CD4-positive, alpha-beta T cell treated with Interleukin-17A for 1 hour (primary cell): ENCODE measurements around the gene MSTO1.
"Not testable (repeated sequence)": the region's sequence is repeated elsewhere in the genome, so short reads cannot be mapped to it uniquely, and the experiment has no call there.

Experiments
- DNase-seq: peaks from one replicate; pipeline ENCODE4 v3.0.0-alpha.2; 2020

Gene MSTO1

DNA sequence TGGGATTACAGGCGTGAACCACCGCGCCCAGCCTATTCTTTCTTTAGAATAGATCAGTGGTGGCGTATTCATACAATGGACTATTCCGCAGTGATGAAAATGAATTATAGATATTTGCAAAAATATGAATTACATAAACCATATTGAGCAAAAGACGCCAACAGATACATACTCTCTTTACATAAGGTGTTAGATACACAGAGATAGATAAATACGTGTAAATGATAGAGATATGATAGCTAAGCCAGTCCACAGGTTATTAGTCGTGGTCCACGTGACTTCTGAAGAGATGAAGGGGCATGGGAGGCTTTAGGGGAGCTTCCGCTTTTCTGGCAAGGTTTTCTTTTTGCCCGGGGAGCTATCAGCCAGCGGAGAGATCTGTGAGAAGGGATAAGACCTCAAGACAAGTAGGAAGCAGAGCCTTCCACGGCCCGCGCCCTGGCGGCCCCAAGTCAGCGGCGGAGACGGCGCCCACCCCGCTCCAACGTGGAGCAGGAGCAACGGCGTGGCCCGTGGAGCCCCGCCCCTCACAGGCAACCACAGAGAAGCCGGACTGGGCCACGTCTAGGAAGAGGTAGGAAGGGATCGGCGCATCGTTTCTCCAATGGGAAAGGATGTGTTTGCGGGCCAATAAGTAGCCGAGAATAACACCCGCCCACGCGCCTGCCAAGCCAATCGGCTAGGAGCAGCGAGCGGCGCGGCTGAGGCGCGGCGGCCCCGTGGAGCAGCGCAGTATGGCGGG, at the start of gene MSTO1:
MSTO1 (plus strand) TSS at position 704 of the 742 bp plus-strand sequence; CDS start at position 735, 31 bp downstream.
- DNase-seq, result peak; percentile 95

DNA sequence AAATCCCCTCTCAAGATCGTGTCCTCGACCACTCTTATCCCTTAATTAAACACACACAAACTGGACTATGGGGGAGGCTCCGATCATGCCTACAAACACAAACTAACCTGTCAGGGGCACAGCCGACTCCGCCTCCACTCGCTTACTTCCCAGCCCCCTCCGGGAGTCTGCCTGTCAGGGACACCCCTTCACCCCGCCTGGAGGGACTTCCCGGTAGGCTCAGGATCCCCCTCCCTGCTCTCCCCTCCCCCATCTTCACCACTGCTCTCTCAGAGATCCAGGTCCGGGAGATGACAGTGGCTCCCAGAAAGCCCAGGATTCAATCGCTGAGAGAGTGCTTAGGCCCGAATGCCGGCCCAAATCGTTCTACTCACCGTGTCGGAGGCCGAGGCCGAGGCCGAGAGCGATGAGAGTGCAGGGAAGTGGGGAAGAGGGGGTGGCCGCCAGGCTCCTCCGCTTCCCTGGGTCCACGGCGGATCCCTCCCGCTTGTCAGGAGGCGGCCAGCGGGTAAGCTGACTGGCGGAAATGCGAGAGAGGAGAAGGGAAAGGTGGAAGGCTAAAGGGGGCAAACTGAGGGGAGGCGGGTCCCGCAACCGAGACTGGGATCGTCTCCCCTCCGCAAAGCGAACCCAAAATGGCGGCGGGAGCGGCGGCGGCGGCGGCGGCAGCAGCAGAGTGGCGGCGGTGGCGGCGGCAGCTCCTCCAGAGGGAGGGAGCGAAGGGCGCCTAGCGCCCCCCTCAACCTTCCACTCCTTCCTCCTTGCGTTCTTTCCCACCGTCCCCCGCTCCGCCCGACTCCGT, 48.0 kb upstream of the MSTO1 start:
- DNase-seq, result peak; percentile 60

GRCh38 chr1:155562581-155563376, 47.2 kb upstream of the MSTO1 start, which contains the start of gene ASH1L:
ASH1L (minus strand) TSS chr1:155562803; CDS start chr1:155521519, 41,284 bp downstream.
- DNase-seq, result peak; percentile 94

GRCh38 chr1:155563377-155564022, 46.5 kb upstream of the MSTO1 start:
- DNase-seq, result peak; percentile 42

DNA sequence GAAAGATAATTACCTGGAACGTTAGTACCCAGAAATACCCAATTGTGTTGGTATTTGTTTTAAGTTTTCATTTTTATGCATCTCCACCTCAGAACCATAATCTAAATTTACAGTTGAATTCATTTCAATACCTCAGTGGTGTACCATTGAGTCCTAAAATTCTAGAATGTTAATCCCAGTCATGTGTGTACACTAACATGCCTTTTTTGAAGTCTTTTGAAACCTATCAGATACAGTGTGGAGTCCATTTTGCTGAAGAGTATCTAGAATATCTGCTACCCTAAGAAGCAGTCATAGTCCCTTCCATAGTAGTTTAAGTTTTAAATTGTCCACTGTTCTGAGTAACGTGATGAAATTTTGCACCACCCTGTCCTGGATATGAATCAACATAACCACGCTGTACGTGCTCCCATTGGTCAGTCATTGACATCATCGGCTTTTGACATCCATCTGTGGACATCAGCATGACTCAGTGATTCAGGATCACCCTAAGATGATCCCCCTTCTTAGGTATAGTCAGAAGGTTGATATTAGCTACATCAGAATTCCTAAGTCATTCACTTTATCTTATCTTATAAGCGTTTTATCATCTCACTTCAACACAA, 39.9 kb upstream of the MSTO1 start:
- no peak for DNase-seq

GRCh38 chr1:155570593-155570990, 39.4 kb upstream of the MSTO1 start:
- DNase-seq, result no peak

GRCh38 chr1:155574077-155574476, 35.9 kb upstream of the MSTO1 start:
- DNase-seq, result no peak

DNA sequence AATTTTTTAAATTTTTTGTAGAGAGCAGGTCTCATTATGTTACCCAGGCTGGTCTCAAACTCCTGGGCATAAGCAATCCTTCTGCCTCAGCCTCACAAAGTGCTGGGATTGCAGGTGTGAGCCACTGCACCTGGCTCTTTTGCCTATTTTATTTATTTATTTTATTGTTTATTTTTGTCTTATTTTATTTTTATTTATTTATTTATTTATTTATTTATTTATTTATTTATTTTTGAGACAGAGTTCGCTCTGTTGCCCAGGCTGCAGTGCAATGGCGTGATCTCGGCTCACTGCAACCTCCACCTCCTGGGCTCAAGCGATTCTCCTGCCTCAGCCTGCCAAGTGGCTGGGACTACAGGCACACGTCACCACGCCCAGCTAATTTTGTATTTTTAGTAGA, 34.4 kb upstream of the MSTO1 start:
- DNase-seq, result not testable (repeated sequence)

DNA sequence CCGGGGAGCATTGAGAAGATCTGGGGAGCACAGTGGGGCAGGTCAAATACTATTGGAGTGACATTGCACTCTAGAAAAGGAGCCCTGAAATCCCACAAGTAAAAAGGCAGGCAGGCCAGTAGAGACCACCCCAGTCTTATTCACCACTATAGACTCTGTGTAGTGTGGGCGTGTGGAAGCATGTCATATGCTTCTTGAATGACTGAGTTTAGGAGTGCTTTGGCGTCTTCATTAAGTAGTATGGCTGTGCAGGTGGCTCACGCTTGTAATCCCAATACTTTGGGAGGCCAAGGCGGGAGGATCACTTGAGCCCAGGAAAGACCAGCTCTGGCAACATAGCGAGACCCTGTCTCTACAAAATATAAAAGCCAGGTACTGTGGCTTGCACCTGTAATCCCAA, 26.2 kb upstream of the MSTO1 start:
- DNase-seq, result not testable (repeated sequence)

GRCh38 chr1:155589282-155589681, 20.7 kb upstream of the MSTO1 start:
- not testable (repeated sequence) for DNase-seq

DNA sequence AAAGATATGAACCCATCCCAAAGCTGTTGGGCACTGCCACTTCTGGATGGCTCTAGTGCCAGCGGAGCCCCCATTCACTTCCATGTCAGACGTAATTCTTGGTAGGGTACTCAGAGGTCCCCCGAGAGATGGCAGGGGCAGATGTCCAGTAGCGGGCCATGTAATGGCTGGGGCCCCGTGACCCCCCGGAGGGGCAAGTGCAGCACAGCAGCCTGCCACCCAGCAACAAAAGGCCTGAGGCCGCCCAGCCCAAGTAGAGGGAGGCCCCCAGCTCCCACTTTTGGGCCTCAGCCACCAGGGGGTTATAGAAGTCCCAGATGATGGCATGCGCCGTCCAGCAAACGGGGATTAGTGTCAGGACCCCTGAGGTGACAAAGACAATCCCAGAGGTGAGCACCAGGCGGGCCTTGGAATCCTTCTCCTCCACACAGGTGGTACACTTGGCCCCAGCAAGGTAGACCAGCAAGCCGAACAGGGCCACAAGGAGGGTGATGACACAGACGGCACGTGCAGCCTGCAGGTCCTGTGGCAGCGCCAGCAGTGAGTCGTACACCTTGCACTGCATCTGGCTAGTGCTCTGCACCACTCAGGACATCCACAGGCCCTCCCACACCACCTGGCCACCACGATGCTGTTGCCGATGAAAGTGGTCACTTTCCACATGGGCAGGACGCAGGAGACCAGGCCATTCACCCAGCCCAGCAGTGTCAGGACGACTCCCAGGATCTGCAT, 19.3 kb upstream of the MSTO1 start:
- not testable (repeated sequence) for DNase-seq

DNA sequence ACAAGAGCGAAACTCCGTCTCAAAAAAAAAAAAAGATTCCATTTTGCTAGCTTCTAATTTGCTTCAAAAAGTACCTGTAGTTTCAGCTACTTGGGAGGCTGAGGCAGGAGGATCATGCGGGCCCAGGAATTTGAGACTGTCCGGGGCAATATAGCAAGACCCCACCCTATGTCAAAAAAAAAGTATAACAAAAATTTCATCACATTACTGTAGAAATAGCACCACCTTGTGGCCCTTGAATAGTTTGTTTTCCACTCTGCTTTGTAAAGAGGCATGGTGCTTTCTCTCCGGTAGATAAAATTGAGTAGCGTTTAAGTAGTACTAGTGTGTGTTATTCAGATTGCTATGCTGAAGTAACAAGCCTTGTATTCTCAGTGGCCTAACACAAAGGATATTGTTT, 18.2 kb upstream of the MSTO1 start:
- peak; percentile 80 for DNase-seq

GRCh38 chr1:155595877-155596474, 14.0 kb upstream of the MSTO1 start:
- not testable (repeated sequence) for DNase-seq

DNA sequence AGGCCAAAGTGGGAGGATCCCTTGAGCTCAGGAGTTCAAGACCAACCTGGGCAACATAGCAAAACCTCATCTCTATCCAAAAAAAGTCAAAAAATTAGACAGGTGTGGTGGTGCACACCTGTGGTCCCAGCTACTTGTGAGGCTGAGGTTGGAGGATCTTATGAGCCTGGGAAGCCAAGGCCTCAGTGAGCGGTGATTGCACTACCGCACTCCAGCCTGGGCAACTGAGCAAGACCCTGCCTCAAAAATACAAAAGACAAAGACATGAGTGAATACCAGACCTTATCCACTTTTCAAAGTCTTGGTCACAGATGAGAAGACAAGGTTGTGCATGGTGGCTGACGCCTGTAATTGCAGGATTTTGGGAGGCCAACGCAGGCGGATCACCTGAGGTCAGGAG, 13.2 kb upstream of the MSTO1 start:
- no peak for DNase-seq

DNA sequence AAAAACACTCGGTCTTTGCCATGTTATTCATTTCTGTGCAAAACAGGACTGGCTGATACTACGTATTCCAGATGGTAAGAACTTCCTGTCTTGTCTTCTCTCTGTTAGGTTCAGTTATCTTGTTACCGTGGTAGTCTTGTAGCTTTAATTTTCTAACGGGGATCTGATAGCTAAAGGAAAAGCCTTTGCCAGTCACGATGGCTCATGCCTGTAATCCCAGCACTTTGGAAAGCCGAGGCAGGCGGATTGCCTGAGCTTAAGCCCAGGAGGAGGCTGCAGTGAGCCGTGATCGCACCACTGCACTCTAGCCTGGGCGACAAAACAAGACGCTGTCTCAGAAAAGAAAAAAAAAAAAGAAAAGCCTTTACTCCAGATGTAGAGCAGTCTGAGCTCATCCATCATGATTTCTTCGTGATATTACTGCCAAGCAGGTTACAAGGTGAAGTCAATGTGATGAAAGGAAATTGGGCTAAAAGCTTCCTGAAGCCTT, 11.1 kb upstream of the MSTO1 start:
- no peak for DNase-seq

GRCh38 chr1:155599828-155600572, 10.0 kb upstream of the MSTO1 start:
- not testable (repeated sequence) for DNase-seq

- no peak for DNase-seq
Observed at GRCh38 chr1:155607708-155608107, 2.3 kb upstream of the MSTO1 start.

DNA sequence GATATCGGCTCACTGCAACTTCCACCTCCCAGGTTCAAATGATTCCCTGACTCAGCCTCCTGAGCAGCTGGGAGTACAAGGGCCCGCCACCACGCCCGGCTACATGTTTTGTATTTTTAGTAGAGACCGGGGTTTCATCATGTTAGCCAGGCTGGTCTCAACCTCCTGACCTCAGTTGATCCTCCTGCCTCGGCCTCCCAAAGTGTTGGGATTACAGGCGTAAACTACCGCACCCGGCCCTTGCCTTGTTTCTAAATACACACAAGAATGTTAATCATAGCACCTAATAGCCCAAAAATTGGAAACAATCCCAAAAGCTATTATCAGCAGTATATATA, 1.2 kb upstream of the MSTO1 start:
- no peak for DNase-seq

- DNase-seq, result not testable (repeated sequence)
Observed at GRCh38 chr1:155610257-155610647, 234 bp downstream of the MSTO1 start.

- DNase-seq, result not testable (repeated sequence)
Observed at GRCh38 chr1:155613226-155613625, 3.2 kb downstream of the MSTO1 start.
